GM19438 (cell line): ENCODE measurements around the gene ZNF134.

Source experiments
- ATAC-seq: cut with Tn5 transposase; IDR thresholded peaks from one replicate; pipeline ENCODE4 v1.9.1; 2021; ENCODE audit warnings: low read depth; ENCODE audit not compliant: unreplicated experiment

Gene ZNF134

GRCh38 chr19:57613941-57614743, at the start of gene ZNF134:
TSS of gene ZNF134 (plus strand) at chr19:57614242. CDS start at chr19:57619469, 5,227 bp downstream.
- ATAC-seq: peak; percentile 96

GRCh38 chr19:57566396-57567265, 47.4 kb upstream of the ZNF134 start:
- ATAC-seq: no peak

GRCh38 chr19:57570707-57571106, 43.3 kb upstream of the ZNF134 start:
- no peak for ATAC-seq

GRCh38 chr19:57572415-57572947, 41.6 kb upstream of the ZNF134 start:
- no peak for ATAC-seq

GRCh38 chr19:57576661-57577060, 37.4 kb upstream of the ZNF134 start:
- no peak for ATAC-seq

- peak; percentile 89 for ATAC-seq
Observed at GRCh38 chr19:57578487-57579205, 35.4 kb upstream of the ZNF134 start, which contains the start of gene ZNF416. TSS of gene ZNF416 (minus strand) at chr19:57578911. CDS start at chr19:57578704, 207 bp downstream.

- no peak for ATAC-seq
Observed at GRCh38 chr19:57583104-57583520, 30.9 kb upstream of the ZNF134 start.

GRCh38 chr19:57583521-57584416, 30.3 kb upstream of the ZNF134 start, which contains the start of gene ZIK1:
TSS of gene ZIK1 (plus strand) at chr19:57584145. CDS start at chr19:57584357, 212 bp downstream.
- peak; percentile 79 for ATAC-seq

- ATAC-seq: no peak
Observed at GRCh38 chr19:57587529-57587928, 26.5 kb upstream of the ZNF134 start.

GRCh38 chr19:57599377-57599760, 14.7 kb upstream of the ZNF134 start:
- ATAC-seq: no peak

GRCh38 chr19:57599761-57600383, 14.2 kb upstream of the ZNF134 start, which contains the start of gene ZNF530:
TSS of gene ZNF530 (plus strand) at chr19:57599885. CDS start at chr19:57604346, 4,461 bp downstream.
- peak; percentile 93 for ATAC-seq

GRCh38 chr19:57606931-57607330, 7.1 kb upstream of the ZNF134 start:
- ATAC-seq: no peak

- ATAC-seq: no peak
Observed at GRCh38 chr19:57611113-57611512, 2.9 kb upstream of the ZNF134 start.

- no peak for ATAC-seq
Observed at GRCh38 chr19:57615346-57615745, 1.3 kb downstream of the ZNF134 start.

GRCh38 chr19:57620673-57621348, 6.8 kb downstream of the ZNF134 start:
- no peak for ATAC-seq

GRCh38 chr19:57623091-57623490, 9.0 kb downstream of the ZNF134 start:
- no peak for ATAC-seq

GRCh38 chr19:57632987-57633831, 19.2 kb downstream of the ZNF134 start, which contains the start of gene ZNF211:
TSS of gene ZNF211 (plus strand) at chr19:57633168. CDS start at chr19:57633347, 179 bp downstream.
- ATAC-seq: peak; percentile 88
